Upper lobe of right lung (tissue), 1 donor: ENCODE results near the gene CARM1. TPM values are rescaled to one million over a fixed set of nuclear protein-coding genes. Genes with fewer than 3 reads are reported as not detected.

Source experiments
- ATAC-seq: fragments of 200-7000 bp; cut with Tn5 transposase; one replicate; pipeline ENCODE4 v1.9.1; 2020; ENCODE audit warnings: mild to moderate bottlenecking, moderate library complexity
- DNase-seq: peaks from one replicate; pipeline ENCODE4 v3.0.0-alpha.2; 2020
- H3K27ac ChIP-seq: fragments of 200-600 bp; one replicate; pipeline ENCODE4 v1.8.0; 2022
- H3K27me3 ChIP-seq: fragments of 200-600 bp; one replicate; pipeline ENCODE4 v1.8.0; 2022; ENCODE audit warnings: mild to moderate bottlenecking
- H3K36me3 ChIP-seq: fragments of 200-600 bp; one replicate; pipeline ENCODE4 v1.8.0; 2022
- H3K4me1 ChIP-seq: fragments of 200-600 bp; one replicate; pipeline ENCODE4 v1.8.0; 2022
- H3K4me3 ChIP-seq: fragments of 200-600 bp; one replicate; pipeline ENCODE4 v1.8.0; 2022; ENCODE audit warnings: mild to moderate bottlenecking
- H3K9me3 ChIP-seq: fragments of 200-600 bp; one replicate; pipeline ENCODE4 v1.8.0; 2022
- intact Hi-C: fragments of 100-400 bp; cut with DNase I; formaldehyde crosslinking; loops from one replicate; pipeline ENCODE4 v1.11.0; 2022
- total RNA-seq: library from RNA; stranded (reverse); fragmentation: NEBNext Ultra II Directional; extraction: Animal tissue kit (Norgen Biotek cat#: 25700); gene quantifications from one replicate; pipeline ENCODE4 v1.2.1, GENCODE V29; 2021
- TF ChIP-seq, protein P1 (sequence below): fragments of 200-600 bp; IDR thresholded peaks from one replicate; pipeline ENCODE4 v1.8.0; 2022; ENCODE audit warnings: antibody characterized with exemption
- donor health status: DM: no; HTN: yes; CAD: no; lungs with severe emphysema.

Gene CARM1
- total RNA-seq, 1 donor from 2014 or later = 25.5 TPM

DNA sequence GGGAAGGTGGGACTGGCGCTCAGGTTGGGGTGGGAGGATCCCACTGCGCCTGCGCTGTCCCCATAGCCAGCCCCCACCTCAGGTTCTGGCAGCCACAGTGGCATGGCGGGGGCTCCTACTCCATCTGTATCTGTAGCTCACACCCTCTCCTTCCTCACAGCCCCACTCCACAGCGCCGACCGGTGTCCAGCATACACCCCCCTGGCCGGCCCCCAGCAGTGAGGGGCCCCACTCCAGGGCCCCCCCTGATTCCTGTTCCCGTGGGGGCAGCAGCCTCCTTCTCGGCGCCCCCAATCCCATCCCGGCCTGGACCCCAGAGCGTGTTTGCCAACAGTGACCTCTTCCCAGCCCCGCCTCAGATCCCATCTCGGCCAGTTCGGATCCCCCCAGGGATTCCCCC is 41.4 kb upstream of the CARM1 start:
- Histone ChIP-seq H3K9me3 (no peaks in the 10 kb centered on the region), H3K27ac (no peak overlapping the region), H3K4me3 (no peak overlapping the region), H3K27me3 (no peaks in the 10 kb centered on the region), H3K36me3 (peaks cover 98% of the 10 kb centered on the region), H3K4me1 (peaks cover under 1% of the 10 kb centered on the region)
- intact Hi-C loops = no loop called here
- no peak for DNase-seq
- no peak for ATAC-seq
- TF ChIP-seq, protein P1, sequence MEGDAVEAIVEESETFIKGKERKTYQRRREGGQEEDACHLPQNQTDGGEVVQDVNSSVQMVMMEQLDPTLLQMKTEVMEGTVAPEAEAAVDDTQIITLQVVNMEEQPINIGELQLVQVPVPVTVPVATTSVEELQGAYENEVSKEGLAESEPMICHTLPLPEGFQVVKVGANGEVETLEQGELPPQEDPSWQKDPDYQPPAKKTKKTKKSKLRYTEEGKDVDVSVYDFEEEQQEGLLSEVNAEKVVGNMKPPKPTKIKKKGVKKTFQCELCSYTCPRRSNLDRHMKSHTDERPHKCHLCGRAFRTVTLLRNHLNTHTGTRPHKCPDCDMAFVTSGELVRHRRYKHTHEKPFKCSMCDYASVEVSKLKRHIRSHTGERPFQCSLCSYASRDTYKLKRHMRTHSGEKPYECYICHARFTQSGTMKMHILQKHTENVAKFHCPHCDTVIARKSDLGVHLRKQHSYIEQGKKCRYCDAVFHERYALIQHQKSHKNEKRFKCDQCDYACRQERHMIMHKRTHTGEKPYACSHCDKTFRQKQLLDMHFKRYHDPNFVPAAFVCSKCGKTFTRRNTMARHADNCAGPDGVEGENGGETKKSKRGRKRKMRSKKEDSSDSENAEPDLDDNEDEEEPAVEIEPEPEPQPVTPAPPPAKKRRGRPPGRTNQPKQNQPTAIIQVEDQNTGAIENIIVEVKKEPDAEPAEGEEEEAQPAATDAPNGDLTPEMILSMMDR = no peak

DNA sequence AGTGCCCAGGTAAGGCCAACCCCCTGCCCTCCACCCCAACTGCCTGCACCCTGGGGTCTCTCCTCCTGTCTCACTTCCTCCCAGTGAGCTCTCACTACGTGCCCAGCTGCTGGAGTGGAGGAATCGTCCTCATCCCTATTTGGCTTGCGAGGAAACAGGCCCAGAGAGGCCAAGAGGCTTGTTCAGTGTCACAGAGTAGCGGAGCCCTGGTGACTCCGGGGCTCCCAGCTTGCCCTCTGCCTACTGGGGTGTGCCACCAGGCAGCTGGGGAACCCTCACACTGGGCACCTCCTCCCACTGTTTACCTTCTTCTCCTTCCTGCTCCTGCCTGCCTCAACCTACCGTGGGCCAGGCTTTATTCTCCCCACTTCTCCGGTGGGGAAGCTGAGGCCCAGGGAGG is 41.0 kb upstream of the CARM1 start:
- H3K27ac ChIP-seq = no peak overlapping the region
- intact Hi-C loops = no loop called here
- H3K4me3 ChIP-seq = no peak overlapping the region
- H3K9me3 ChIP-seq = no peaks in the 10 kb centered on the region
- ATAC-seq (no peak), DNase-seq (no peak)
- peaks cover 94% of the 10 kb centered on the region for H3K36me3 ChIP-seq
- no peaks in the 10 kb centered on the region for H3K27me3 ChIP-seq
- peaks cover 4% of the 10 kb centered on the region for H3K4me1 ChIP-seq
- TF ChIP-seq, protein P1 = no peak

DNA sequence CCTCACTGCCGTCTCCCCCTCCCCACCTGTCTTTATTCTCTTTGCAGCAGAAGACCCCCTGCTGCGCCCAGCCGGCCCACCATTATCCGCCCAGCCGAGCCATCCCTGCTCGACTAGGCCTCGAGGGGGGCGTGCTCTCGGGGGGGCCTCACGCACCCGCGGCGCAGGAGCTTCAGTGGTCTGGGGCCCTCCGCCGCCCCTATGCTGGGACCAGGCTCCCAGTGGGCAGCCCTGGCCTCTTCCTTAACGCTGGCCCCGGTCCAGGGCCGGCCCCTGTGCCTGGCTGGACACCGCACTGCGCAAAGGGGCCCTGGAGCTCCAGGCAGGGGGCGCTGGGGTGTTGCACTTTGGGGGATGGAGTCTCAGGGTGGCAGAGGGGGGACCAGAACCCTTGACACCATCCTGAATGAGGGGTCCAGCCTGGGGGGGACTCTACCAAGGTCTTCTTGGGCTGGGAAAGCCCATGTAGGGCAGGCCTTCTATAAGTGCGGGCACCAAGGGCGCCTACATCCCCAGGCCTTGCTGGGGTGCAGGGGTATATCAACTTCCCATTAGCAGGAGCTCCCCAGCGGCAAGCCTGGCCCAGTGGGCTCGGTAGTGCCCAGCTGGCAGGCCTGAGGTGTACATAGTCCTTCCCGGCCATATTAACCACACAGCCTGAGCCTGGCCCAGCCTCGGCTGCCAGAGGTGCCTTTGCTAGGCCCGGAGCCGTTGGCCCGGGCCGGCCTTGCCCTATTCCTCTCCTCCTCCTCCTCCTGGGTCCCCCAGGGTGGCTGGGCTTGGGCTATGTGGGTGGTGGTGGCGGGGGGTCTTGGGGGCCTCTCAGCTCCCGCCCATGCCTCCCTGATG is 40.2 kb upstream of the CARM1 start:
- ATAC-seq (no peak), DNase-seq (no peak)
- no peak overlapping the region for H3K4me3 ChIP-seq
- H3K4me1 ChIP-seq = peaks cover 4% of the 10 kb centered on the region
- H3K9me3 ChIP-seq = no peaks in the 10 kb centered on the region
- TF ChIP-seq, protein P1 = no peak
- intact Hi-C loops = no loop called here
- no peak overlapping the region for H3K27ac ChIP-seq
- H3K27me3 ChIP-seq = no peaks in the 10 kb centered on the region
- peaks cover 86% of the 10 kb centered on the region for H3K36me3 ChIP-seq

DNA sequence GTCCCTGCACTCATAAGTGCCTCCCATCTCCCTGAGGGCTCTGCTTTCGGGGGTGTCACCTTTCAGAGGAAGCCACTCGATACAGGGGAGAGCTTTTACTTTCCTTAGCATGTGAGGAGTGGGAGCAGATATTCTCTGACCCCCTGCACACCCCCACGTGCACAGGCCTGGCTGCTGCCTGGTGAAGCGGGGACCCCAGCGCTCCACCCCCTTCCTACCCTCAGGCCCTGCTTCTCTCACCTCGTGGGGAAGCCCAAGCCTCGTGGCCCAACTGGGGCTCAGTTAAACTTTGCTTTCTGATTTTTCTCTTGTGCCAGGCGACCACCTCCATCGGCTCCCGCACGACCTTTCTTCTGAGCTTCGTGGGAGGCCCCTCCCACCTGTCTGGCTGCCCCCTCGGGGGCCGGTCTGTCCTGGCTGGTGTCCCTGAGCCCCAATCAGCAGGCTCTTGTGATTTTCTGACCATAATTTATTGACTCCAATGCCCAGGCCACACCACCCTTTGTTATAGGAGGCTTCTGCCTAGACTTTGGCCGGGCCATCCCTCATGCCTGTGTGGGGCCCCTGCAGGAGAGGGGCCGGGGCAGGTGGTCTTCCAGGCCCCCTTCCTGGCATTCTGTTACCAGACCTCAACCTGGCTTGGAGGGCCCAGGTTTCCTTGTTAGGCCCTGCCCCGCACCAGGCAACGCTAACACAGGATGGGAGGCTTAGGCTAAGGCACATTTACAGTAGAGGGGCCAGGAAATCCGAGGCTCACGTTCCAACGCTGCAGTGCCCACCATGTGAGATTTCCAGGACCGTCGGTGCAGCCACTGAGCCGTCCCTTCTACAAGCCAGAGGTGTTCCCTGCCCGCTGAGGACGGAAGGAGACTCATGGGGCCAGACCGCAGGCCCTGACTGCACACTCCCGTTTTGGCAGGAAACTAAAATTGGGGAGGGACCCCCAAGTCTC is 39.1 kb upstream of the CARM1 start:
- DNase-seq = no peak
- Histone ChIP-seq H3K4me3 (no peak overlapping the region), H3K4me1 (peaks cover 10% of the 10 kb centered on the region), H3K27me3 (no peaks in the 10 kb centered on the region), H3K9me3 (no peaks in the 10 kb centered on the region), H3K36me3 (peaks cover 75% of the 10 kb centered on the region), H3K27ac (no peak overlapping the region)
- TF ChIP-seq, protein P1 = no peak
- no peak for ATAC-seq
- intact Hi-C loops = no loop called here

DNA sequence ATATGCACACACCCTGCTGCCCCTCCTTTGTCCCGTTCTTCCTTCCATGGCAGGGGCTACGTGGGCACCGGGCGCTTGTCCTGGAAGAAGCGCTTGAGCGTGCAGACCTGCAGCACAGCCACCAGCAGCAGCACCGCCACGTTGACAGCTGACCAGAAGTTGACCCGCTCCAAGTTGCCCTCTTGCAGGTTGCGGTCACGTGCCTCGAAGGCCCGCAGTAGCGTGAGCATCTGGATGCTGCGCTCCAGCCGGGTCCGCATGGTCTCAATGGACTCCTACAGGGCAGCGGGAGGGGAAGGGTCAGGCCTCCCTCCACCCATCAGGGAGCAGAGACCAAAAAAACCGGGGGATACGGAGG is 38.4 kb upstream of the CARM1 start:
- no peak for DNase-seq
- Histone ChIP-seq H3K9me3 (no peaks in the 10 kb centered on the region), H3K4me1 (peaks cover 10% of the 10 kb centered on the region), H3K36me3 (peaks cover 68% of the 10 kb centered on the region), H3K27me3 (no peaks in the 10 kb centered on the region), H3K27ac (no peak overlapping the region), H3K4me3 (no peak overlapping the region)
- TF ChIP-seq, protein P1 = no peak
- intact Hi-C loops = no loop called here
- no peak for ATAC-seq
